ENCODE results near the gene SLX4. TPM values are rescaled to one million over a fixed set of nuclear protein-coding genes. Genes with fewer than 3 reads are reported as not detected.

The SLX4 gene, protein sequence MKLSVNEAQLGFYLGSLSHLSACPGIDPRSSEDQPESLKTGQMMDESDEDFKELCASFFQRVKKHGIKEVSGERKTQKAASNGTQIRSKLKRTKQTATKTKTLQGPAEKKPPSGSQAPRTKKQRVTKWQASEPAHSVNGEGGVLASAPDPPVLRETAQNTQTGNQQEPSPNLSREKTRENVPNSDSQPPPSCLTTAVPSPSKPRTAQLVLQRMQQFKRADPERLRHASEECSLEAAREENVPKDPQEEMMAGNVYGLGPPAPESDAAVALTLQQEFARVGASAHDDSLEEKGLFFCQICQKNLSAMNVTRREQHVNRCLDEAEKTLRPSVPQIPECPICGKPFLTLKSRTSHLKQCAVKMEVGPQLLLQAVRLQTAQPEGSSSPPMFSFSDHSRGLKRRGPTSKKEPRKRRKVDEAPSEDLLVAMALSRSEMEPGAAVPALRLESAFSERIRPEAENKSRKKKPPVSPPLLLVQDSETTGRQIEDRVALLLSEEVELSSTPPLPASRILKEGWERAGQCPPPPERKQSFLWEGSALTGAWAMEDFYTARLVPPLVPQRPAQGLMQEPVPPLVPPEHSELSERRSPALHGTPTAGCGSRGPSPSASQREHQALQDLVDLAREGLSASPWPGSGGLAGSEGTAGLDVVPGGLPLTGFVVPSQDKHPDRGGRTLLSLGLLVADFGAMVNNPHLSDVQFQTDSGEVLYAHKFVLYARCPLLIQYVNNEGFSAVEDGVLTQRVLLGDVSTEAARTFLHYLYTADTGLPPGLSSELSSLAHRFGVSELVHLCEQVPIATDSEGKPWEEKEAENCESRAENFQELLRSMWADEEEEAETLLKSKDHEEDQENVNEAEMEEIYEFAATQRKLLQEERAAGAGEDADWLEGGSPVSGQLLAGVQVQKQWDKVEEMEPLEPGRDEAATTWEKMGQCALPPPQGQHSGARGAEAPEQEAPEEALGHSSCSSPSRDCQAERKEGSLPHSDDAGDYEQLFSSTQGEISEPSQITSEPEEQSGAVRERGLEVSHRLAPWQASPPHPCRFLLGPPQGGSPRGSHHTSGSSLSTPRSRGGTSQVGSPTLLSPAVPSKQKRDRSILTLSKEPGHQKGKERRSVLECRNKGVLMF (N-terminal part only)
- total RNA-seq, result 4.3 and 6.2 TPM in 2 replicates

DNA sequence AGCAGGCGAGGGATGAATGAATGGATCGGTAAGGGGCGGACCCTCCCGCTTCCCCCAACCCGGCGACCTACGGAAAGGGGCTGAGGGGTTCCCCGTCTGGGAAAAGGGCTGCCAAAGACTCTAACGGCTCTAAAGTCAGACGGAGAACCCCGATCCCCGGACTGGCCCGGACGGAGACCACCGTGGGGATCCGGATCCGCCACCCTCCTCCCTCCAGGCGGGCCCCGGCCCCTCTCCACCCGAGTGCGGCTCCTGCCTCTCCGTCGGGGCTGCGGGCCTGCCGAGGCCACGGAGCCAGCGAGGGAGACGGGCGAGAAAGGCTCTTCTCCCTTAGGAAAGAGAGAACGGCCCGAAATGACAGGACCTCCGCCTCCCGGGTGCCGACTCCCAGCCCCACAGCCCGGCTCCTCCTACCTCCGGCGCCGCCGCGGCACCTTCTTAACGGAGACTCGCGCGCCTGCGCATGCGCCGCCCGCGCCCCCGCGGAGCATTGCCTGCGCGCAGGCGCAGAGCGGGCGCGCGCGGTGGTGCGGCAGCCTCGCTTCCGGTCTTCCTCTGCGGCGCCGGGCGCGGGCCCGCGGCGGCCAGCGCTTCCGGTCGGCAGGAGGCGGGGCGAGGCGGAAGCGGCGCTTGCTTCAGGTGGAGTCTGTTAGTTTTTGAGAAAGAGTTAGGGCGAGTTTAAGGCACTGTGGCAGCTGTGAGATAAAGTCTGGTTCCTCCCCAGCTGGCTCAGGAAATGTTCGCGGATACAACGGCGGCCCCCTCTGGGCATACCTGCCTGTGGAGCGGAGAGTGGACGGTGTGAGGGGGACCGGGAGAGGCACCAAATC lies at the start of gene SLX4:
TSS of gene SLX4 (minus strand) at position 461 of the 830 bp plus-strand sequence. CDS start 2,642 bp downstream, outside the sequence.

DNA sequence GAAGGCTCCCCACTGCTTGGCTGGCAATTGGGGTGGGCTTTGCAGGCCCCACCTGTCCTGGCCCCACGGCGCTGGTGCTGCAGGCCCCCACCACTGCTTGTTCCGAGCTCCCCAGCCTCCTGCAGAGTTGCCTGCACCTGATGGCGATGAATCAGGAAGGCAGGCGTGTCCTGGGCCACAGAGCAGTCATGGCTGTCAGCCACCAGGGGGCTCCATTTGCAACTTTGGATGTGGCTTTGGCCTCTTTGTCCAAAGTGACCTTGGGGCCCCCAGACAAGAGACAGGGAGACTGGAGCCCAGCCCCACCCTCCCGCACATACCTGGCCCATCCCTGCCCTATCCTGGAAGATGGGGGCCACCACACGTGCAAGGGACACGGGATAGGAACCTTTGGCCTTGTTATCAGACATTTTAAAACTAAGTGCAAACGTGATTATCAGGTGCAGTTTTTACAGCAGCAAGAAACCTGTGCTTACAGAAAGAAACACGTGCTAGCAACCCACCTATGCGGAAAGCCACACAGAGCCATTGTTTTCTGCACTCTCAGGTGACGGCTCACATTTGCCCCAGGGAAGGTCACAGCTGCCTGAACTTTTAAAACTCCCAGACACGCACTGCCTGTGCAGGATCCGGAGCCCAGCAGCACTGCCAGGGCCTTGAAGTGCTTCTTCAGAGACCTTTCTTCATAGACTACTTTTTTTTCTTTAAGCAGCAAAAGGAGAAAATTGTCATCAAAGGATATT lies 43.0 kb upstream of the SLX4 start, which contains the start of gene DNASE1:
TSS of gene DNASE1 (plus strand) at position 443 of the 743 bp plus-strand sequence. CDS start 683 bp downstream, outside the sequence.

DNA sequence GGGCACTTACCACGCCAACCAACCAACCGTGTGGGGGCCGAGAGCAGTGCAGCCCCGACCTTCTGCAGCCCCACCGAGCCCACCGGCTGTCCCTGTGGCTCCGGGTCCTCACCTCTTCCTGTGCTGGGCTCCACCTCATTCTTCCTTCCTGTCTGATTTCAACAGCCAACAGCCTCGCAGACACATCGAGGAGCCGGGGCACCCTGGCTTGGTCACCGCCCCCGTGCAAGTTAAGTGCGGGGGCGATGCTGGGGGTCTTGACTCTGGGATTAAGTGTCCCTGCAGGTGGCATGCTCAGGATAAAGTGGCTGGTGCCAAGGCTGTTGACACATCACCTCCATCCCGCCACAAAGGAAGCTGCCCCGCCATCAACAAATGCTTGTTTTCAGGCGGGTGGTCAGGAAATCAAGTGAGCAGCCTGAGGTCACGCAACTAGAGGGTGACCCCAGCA lies 34.1 kb downstream of the SLX4 start, which contains the start of gene NLRC3:
TSS of gene NLRC3 (minus strand) at position 102 of the 451 bp plus-strand sequence. CDS start 12,367 bp downstream, outside the sequence.

Other genes starting within 250 kb of the SLX4 start
- gene ZSCAN32, start 210.6 kb downstream of the SLX4 start, total RNA-seq, result 11.1 and 11.4 TPM in 2 replicates
- 7.6 and 7.9 TPM in 2 replicates for gene ZNF174, start 210.4 kb downstream of the SLX4 start, total RNA-seq
- gene ZNF597, start 168.1 kb downstream of the SLX4 start, total RNA-seq, result 1.2 and 2.3 TPM in 2 replicates
- 20.0 and 30.6 TPM in 2 replicates for gene NAA60, start 167.9 kb downstream of the SLX4 start, total RNA-seq
- gene C16orf90, start 116.1 kb downstream of the SLX4 start, total RNA-seq, result not detected in 2 replicates
- gene CLUAP1, start 110.6 kb downstream of the SLX4 start, total RNA-seq, result 8.8 and 18.8 TPM in 2 replicates
- 0.39 TPM in 1 of 2 replicates, not detected in the other for gene NLRC3, start 34.2 kb downstream of the SLX4 start, total RNA-seq
- gene DNASE1, start 43.1 kb upstream of the SLX4 start, total RNA-seq, result 29.8 and 44.8 TPM in 2 replicates
- 54.6 and 68.6 TPM in 2 replicates for gene TRAP1, start 105.9 kb upstream of the SLX4 start, total RNA-seq